HG03575 (cell line): ENCODE results near the gene MTCL1.

ENCODE experiments used
- ATAC-seq: cut with Tn5 transposase; IDR thresholded peaks from one replicate; pipeline ENCODE4 v1.9.1; 2021; ENCODE audit not compliant: unreplicated experiment, insufficient number of reproducible peaks, low FRiP score; ENCODE audit errors: extremely low read depth

MTCL1 gene

DNA sequence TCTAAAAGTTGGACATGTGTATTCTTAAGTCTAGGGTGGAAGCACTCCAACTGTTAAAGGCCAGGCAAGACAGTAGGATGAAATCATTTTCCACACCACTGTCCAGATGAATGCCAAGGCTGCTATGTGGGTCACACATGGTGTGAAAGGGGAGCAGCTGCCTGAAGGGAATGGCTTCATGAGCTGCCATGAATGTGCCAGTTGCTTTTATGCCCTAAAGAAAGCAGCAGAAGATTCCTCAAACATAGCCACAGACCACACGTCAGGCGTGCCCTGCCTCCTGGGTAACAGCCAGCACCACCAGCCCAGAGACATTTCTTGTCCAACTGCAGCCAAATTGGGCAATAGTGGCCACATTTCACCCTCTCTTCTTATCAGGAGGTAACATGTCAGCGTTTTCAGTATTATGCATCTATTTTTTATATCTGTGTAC, 130.2 kb downstream of the MTCL1 start:
- no peak for ATAC-seq

GRCh38 chr18:8839281-8839680, 133.9 kb downstream of the MTCL1 start:
- no peak for ATAC-seq

DNA sequence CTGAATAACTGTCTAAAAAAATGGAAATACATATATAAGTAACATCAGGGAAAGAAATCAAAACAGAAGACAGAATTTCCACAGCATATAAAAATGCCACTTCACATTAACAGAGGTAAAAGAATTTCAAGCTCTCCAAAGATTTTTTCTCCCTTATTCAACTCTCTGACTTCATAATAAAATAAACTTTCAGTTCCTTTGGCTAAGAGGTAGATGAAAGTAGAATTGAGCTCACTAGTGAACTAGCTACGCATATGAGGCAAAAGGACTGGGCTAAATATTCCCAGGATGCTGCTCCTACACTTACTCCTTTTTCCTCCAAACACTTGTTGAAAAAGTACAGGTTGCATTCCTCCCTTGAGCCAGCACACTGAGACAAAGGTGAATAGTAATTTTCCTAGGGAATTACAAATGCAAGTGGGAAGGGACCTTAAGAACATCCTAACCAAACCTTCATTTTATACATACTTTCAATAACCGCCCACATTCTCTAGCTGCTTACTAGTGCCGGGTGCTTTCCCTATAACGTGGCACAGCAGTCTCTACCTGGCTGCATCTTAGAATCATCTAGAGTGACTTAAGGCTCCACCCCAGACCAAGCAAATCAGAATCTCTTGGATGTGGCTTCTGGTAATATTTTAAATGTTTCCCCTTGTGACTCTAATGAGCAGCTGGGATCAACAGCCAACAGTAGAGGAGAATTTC, 136.6 kb downstream of the MTCL1 start:
- ATAC-seq, result no peak

GRCh38 chr18:8842506-8842905, 137.2 kb downstream of the MTCL1 start:
- no peak for ATAC-seq

DNA sequence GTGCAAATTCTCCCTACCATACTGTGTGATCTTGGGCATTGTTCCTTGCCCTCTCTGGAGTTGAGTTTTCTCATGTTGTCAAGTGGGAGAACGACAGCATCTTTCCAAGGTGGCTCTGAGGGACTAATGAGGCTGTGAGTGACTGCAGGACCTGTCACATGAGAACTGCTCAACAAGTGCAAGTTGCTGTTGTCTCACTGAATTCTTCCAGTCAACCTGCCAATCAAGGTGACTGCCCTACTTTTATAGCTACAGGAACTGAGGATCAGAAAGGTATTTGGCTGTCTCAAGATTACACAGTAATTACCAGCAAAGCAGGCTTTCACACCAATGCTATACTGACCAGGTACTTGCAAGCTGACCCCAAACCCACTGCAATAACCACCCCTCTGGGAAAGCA, 137.6 kb downstream of the MTCL1 start:
- no peak for ATAC-seq

- ATAC-seq, result no peak
Observed at GRCh38 chr18:8844721-8845148, 139.4 kb downstream of the MTCL1 start.

GRCh38 chr18:8845506-8845905, 140.2 kb downstream of the MTCL1 start:
- no peak for ATAC-seq

GRCh38 chr18:8847066-8847755, 141.9 kb downstream of the MTCL1 start:
- ATAC-seq, result no peak

DNA sequence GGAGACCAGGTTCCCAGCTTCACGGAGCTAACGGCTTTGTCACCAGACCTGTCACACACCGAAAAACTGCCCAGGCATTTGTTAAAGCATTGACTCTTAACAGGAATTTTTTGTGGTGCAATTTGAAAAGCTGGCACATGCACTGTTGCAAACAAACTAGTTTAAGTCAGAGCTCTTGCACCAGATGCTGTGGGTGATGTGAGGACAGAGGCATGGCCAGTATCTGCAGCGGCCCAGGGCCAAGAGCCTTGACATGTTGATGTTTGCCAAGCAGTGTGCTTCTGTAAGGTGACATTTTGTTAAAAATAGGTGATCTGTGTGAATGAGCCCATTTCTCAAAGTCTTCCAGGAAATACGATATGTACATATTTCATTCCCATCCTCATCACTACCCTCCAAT, 142.5 kb downstream of the MTCL1 start:
- no peak for ATAC-seq

DNA sequence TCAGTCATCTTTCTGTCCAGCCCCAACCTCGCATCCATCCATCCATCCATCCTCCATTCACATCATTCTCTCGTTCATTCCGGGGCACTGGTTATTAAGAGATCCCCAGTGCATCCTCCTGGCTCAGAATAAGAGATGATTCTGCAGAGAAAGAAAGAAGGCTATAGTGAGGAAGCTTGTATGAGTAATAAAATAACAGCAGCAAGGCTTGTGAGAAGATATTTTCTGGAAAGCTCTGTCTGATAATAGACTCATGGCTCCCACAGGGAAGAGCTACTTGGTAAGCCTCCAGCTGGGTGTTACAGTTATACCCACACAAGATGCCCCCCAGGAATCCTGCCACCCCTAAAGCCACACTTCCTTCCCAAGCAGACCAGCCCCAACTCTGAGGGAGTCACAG, 143.2 kb downstream of the MTCL1 start:
- no peak for ATAC-seq

DNA sequence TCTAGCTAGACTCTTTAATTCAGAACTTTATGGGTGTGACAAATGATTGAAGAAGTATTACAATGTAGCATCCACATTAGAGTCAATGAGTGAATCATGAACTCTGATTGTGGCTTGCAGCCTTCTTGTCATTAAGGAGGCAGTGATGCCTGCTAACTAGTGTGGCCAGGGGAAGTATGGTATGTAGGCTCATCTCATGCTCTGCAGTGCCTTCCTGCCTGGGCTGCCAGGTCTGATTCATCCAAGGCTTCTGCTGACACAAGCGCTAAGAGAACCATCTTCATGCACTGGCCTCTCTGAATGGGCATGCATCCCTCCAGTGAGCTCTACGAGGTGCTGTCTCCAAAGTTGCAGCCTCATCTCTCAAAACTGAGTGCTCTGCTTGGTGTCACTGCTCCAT, 144.3 kb downstream of the MTCL1 start:
- ATAC-seq, result no peak

DNA sequence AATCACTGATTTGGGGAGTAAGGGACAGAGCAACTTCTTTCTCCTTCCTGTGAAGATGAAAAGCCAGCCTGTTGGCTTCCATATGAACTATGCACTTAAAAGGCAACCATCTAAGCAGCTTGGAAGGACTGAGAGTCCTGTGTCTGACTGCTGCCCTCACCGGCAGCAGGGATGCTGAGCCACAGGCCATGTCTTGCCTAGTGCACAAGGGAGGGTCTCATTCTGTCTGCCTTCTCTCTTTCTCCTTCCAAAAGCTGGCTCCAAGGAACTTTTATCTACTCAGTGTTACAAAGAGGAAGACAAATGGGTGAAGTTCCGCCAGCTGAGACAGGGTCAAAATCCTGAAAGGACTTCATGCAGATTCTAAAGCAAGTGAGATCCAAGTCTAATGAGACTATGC, 146.3 kb downstream of the MTCL1 start:
- no peak for ATAC-seq

GRCh38 chr18:8854550-8854949, 149.2 kb downstream of the MTCL1 start:
- no peak for ATAC-seq

- no peak for ATAC-seq
Observed at GRCh38 chr18:8854962-8855361, 149.6 kb downstream of the MTCL1 start.

- ATAC-seq, result no peak
Observed at GRCh38 chr18:8856212-8856611, 150.9 kb downstream of the MTCL1 start.

GRCh38 chr18:8856769-8857393, 151.5 kb downstream of the MTCL1 start:
- ATAC-seq, result no peak

DNA sequence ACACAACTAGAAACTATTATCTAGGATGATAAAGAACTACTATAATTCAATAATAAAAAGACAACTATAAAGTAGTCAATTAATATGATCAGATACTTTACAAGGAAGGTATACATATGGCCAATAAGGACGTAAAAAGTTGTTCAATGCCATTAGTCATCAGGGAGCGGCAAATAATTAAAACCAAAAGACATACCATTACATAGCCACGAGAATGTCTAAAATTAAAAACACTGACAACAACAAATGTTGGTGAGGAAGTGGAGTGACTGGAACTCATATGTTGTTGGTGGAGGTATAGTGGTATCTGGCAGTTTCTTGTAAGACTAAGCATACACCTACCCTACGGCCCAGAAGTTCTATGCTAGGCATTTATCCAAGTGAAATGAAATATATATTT, 152.4 kb downstream of the MTCL1 start:
- ATAC-seq, result no peak

DNA sequence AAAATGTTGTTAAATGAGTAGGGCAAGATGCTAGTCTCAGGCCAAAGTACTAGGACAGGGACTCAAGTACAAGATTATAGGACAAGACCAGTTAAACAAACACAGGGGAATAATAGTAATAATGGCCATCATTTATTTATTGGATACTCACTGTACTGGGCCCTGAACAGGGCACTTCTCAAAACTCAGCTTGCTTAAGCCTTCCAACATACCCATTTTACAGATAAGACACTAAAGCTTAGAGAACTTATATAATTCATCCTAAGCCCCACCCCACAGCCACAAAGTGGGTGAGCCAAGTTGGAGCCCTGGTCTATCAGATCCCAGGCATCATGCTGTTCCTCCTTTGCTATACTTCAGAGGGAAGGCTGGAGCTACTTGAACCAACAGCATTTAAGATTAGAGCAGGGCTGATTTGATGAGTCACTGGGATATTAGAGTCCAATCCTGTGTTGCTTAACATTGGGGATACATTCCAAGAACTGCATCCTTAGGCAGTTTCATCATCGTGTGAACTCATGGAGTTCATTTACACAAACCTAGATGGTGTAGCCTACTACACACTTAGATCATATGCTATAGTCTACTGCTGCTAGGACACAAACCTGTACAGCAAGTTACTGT, 153.6 kb downstream of the MTCL1 start:
- no peak for ATAC-seq

GRCh38 chr18:8860845-8861642, 155.7 kb downstream of the MTCL1 start:
- no peak for ATAC-seq
